Progenitor cell of endocrine pancreas (in vitro differentiated cells): ENCODE results near the gene VPS33A. TPM values are rescaled to one million over a fixed set of nuclear protein-coding genes. Genes with fewer than 3 reads are reported as not detected.

Source experiments
- DNase-seq: peaks from one replicate; pipeline ENCODE4 v3.0.0; 2021; ENCODE audit warnings: low spot score; ENCODE audit not compliant: unreplicated experiment
- H3K27ac Mint-ChIP-seq: 2 replicates; pipeline ENCODE4 v1.8.0; 2021; ENCODE audit warnings: mild to moderate bottlenecking, moderate library complexity, mixed read lengths
- H3K27me3 Mint-ChIP-seq: 2 replicates; pipeline ENCODE4 v1.8.0; 2021; ENCODE audit warnings: mixed read lengths
- H3K36me3 Mint-ChIP-seq: 2 replicates; pipeline ENCODE4 v1.8.0; 2022; ENCODE audit warnings: mixed read lengths; ENCODE audit not compliant: insufficient read depth
- H3K4me1 Mint-ChIP-seq: 2 replicates; pipeline ENCODE4 v1.8.0; 2021; ENCODE audit warnings: low read depth, mixed read lengths
- H3K4me3 Mint-ChIP-seq: 2 replicates; pipeline ENCODE4 v1.8.0; 2021; ENCODE audit warnings: low read depth, mild to moderate bottlenecking, moderate library complexity, mixed read lengths
- H3K9me3 Mint-ChIP-seq: 2 replicates; pipeline ENCODE4 v1.8.0; 2021; ENCODE audit warnings: low read depth, mixed read lengths
- CTCF ChIP-seq: fragments of 200-600 bp; sonication (generic); IDR thresholded peaks from one replicate; pipeline ENCODE4 v1.5.0; 2021; ENCODE audit warnings: antibody characterized with exemption, mild to moderate bottlenecking; ENCODE audit not compliant: unreplicated experiment
- total RNA-seq: library from RNA; stranded (reverse); gene quantifications from 2 replicates; pipeline ENCODE4 v1.2.1, GENCODE V29; 2021

The VPS33A gene
- total RNA-seq, 1 donor from 2014 or later: 33.2 TPM

GRCh38 chr12:122238861-122239260 is 27.4 kb downstream of the VPS33A start:
- H3K9me3 Mint-ChIP-seq: no peaks in the 10 kb centered on the region

GRCh38 chr12:122235741-122236140 is 30.6 kb downstream of the VPS33A start:
- no peaks in the 10 kb centered on the region for H3K27me3 Mint-ChIP-seq
- H3K36me3 Mint-ChIP-seq: peaks cover 11% of the 10 kb centered on the region
- no peaks in the 10 kb centered on the region for H3K9me3 Mint-ChIP-seq
- no peak for TF ChIP-seq CTCF
- no peak overlapping the region for H3K4me3 Mint-ChIP-seq
- no peaks in the 10 kb centered on the region for H3K4me1 Mint-ChIP-seq
- no peak overlapping the region for H3K27ac Mint-ChIP-seq
- DNase-seq: no peak

More at GRCh38 chr12:122238861-122239260, 27.4 kb downstream of the VPS33A start:
- no peaks in the 10 kb centered on the region for H3K4me1 Mint-ChIP-seq
- TF ChIP-seq CTCF: no peak
- H3K36me3 Mint-ChIP-seq: peaks cover 15% of the 10 kb centered on the region
- H3K27me3 Mint-ChIP-seq: no peaks in the 10 kb centered on the region
- DNase-seq: no peak
- H3K4me3 Mint-ChIP-seq: no peak overlapping the region
- H3K27ac Mint-ChIP-seq: no peak overlapping the region

- Mint-ChIP-seq H3K9me3 (no peaks in the 10 kb centered on the region), H3K4me1 (no peaks in the 10 kb centered on the region), H3K27me3 (no peaks in the 10 kb centered on the region), H3K36me3 (peaks cover 5% of the 10 kb centered on the region), H3K4me3 (no peak overlapping the region), H3K27ac (no peak overlapping the region)
- no peak for TF ChIP-seq CTCF
- no peak for DNase-seq
These were observed 33.6 kb downstream of the VPS33A start for GRCh38 chr12:122232691-122233090.

GRCh38 chr12:122230798-122231197 is 35.5 kb downstream of the VPS33A start:
- Mint-ChIP-seq H3K27me3 (no peaks in the 10 kb centered on the region), H3K4me1 (no peaks in the 10 kb centered on the region), H3K4me3 (no peak overlapping the region), H3K27ac (no peak overlapping the region), H3K36me3 (peaks cover 5% of the 10 kb centered on the region), H3K9me3 (no peaks in the 10 kb centered on the region)
- TF ChIP-seq CTCF: no peak
- DNase-seq: no peak

GRCh38 chr12:122228092-122228491 is 38.2 kb downstream of the VPS33A start:
- Mint-ChIP-seq H3K36me3 (peaks cover 2% of the 10 kb centered on the region), H3K27ac (no peak overlapping the region), H3K4me1 (peaks cover 14% of the 10 kb centered on the region), H3K27me3 (no peaks in the 10 kb centered on the region), H3K9me3 (no peaks in the 10 kb centered on the region), H3K4me3 (no peak overlapping the region)
- TF ChIP-seq CTCF: no peak
- no peak for DNase-seq
